Liver (tissue), 9 donors: ENCODE data around the gene GPHA2. TPM values are rescaled to one million over a fixed set of nuclear protein-coding genes. Genes with fewer than 3 reads are reported as not detected.

Source experiments
- DNase-seq: peaks from one replicate; pipeline ENCODE4 v3.0.0-alpha.2; 2017; ENCODE audit warnings: low spot score
- H3K27ac ChIP-seq, 2 donors: one replicate each; pipeline ENCODE4 v1.7.0; 2013; ENCODE audit warnings: inconsistent platforms in 2 of 2, low read length in 2 of 2, control low read depth in 1 of 2, low read depth in 1 of 2, mild to moderate bottlenecking in 1 of 2
- H3K27me3 ChIP-seq, 4 donors: one replicate each; pipeline versions ENCODE4 v1.6.1 to v1.7.0; 2013; ENCODE audit warnings: low read length in 3 of 4, inconsistent platforms in 1 of 4, mild to moderate bottlenecking in 1 of 4, moderate library complexity in 1 of 4; ENCODE audit not compliant: control insufficient read depth in 4 of 4, insufficient read depth in 4 of 4
- H3K36me3 ChIP-seq, 4 donors: one replicate each; pipeline versions ENCODE4 v1.6.1 to v1.7.0; 2013; ENCODE audit warnings: low read length in 3 of 4, mild to moderate bottlenecking in 3 of 4, low read depth in 1 of 4, moderate library complexity in 1 of 4; ENCODE audit not compliant: control insufficient read depth in 4 of 4, insufficient read depth in 3 of 4
- H3K4me1 ChIP-seq, 4 donors: one replicate each; pipeline versions ENCODE4 v1.6.1 to v1.7.0; 2013; ENCODE audit warnings: low read length in 3 of 4, mild to moderate bottlenecking in 3 of 4, moderate library complexity in 1 of 4; ENCODE audit not compliant: control insufficient read depth in 4 of 4, insufficient read depth in 4 of 4
- H3K4me3 ChIP-seq, 3 donors: one replicate each; pipeline versions ENCODE4 v1.6.1 to v1.7.0; 2013; ENCODE audit warnings: low read length in 3 of 3, control low read depth in 1 of 3, low read depth in 1 of 3, mild to moderate bottlenecking in 1 of 3
- H3K9ac ChIP-seq, 2 donors: one replicate each; pipeline ENCODE4 v1.7.0; 2013; ENCODE audit warnings: low read length in 2 of 2, mild to moderate bottlenecking in 2 of 2, moderate library complexity in 2 of 2, control low read depth in 1 of 2, low read depth in 1 of 2
- H3K9me3 ChIP-seq, 4 donors: one replicate each; pipeline versions ENCODE4 v1.6.1 to v1.7.0; 2013; ENCODE audit warnings: low read length in 3 of 4; ENCODE audit not compliant: control insufficient read depth in 4 of 4
- EGR1 ChIP-seq, 2 donors: IDR thresholded peaks; 2 replicates each; pipeline ENCODE4 v1.6.1; 2016 to 2018; ENCODE audit warnings: antibody characterized with exemption in 2 of 2, low read depth in 2 of 2
- FOXA1 ChIP-seq: IDR thresholded peaks from 2 replicates; pipeline ENCODE4 v1.6.1; 2016; ENCODE audit warnings: antibody characterized with exemption
- FOXA2 ChIP-seq: IDR thresholded peaks from 2 replicates; pipeline ENCODE4 v1.6.1; 2016; ENCODE audit warnings: antibody characterized with exemption
- GABPA ChIP-seq, 2 donors: IDR thresholded peaks in 1 of 2; conservative IDR thresholded peaks in 1 of 2; 2 replicates each; pipeline ENCODE4 v1.6.1; 2016; ENCODE audit warnings: antibody characterized with exemption in 2 of 2, mild to moderate bottlenecking in 1 of 2, moderate library complexity in 1 of 2
- HNF4A ChIP-seq, 2 donors: conservative IDR thresholded peaks; 2 replicates each; pipeline ENCODE4 v1.6.1; 2016; ENCODE audit warnings: antibody characterized with exemption in 2 of 2, mild to moderate bottlenecking in 2 of 2
- HNF4G ChIP-seq: IDR thresholded peaks from 2 replicates; pipeline ENCODE4 v1.6.1; 2016; ENCODE audit warnings: antibody characterized with exemption
- NR2F2 ChIP-seq: IDR thresholded peaks from 2 replicates; pipeline ENCODE4 v1.6.1; 2016; ENCODE audit warnings: antibody characterized with exemption
- RXRA ChIP-seq, 2 donors: IDR thresholded peaks; 2 replicates each; pipeline ENCODE4 v1.6.1; 2017 to 2018; ENCODE audit warnings: antibody characterized with exemption in 2 of 2, mild to moderate bottlenecking in 1 of 2
- SP1 ChIP-seq: IDR thresholded peaks from 2 replicates; pipeline ENCODE4 v1.6.1; 2018; ENCODE audit warnings: antibody characterized with exemption, mild to moderate bottlenecking
- TAF1 ChIP-seq: conservative IDR thresholded peaks from 2 replicates; pipeline ENCODE4 v1.6.1; 2016; ENCODE audit warnings: antibody characterized with exemption, mild to moderate bottlenecking
- YY1 ChIP-seq: IDR thresholded peaks from 2 replicates; pipeline ENCODE4 v1.6.1; 2016; ENCODE audit warnings: antibody characterized with exemption, mild to moderate bottlenecking
- WGBS: extraction: QIAGEN DNeasy Blood & Tissue Kit; methylation state at CpG from one replicate; pipeline ENCODE4 v1.1.7; 2013; 5-methylcytosine and 5-hydroxymethylcytosine counted together
- polyA plus RNA-seq, 2 donors: library from polyadenylated mRNA; stranded (reverse) in 1 of 2; unstranded in 1 of 2; fragments of 200-250 nt in 1 of 2; fragments of >200 nt in 1 of 2; fragmentation: Nextera tagmentation in 1 of 2; extraction: Ambion mirVana in 1 of 2; gene quantifications; one replicate each; pipeline versions ENCODE4 v1.2.1 to v1.2.3, GENCODE V29; 2013 to 2015
- total RNA-seq, 2 donors: library from RNA; depleted of rRNA; stranded (reverse); fragments of >200 nt; gene quantifications; one replicate each; pipeline ENCODE4 v1.2.3, GENCODE V29; 2014
- TF ChIP-seq, protein P1 (sequence below): IDR thresholded peaks from 2 replicates; pipeline ENCODE4 v1.6.1; 2016; ENCODE audit warnings: antibody characterized with exemption
- TF ChIP-seq, protein P2 (sequence below): IDR thresholded peaks from 2 replicates; pipeline ENCODE4 v1.6.1; 2016; ENCODE audit warnings: antibody characterized with exemption, mild to moderate bottlenecking
- TF ChIP-seq, protein P3 (sequence below): IDR thresholded peaks from 2 replicates; pipeline ENCODE4 v1.6.1; 2016; ENCODE audit warnings: antibody characterized with exemption
- TF ChIP-seq, protein P4 (sequence below): IDR thresholded peaks from 2 replicates; pipeline ENCODE4 v1.6.1; 2016; ENCODE audit warnings: antibody characterized with exemption
- TF ChIP-seq, protein P5 (sequence below): fragments of 150-350 bp; IDR thresholded peaks from 2 replicates; pipeline ENCODE4 v1.5.1; 2017; ENCODE audit warnings: improper control_type of control experiment, low read depth, low read length; ENCODE audit not compliant: missing input control
- donor health status: healthy.
- donor health status: healthy.
- donor health status: healthy.
- donor health status: healthy.
- donor health status: healthy.

Gene GPHA2
- total and polyA plus RNA-seq, 4 donors = not detected

DNA sequence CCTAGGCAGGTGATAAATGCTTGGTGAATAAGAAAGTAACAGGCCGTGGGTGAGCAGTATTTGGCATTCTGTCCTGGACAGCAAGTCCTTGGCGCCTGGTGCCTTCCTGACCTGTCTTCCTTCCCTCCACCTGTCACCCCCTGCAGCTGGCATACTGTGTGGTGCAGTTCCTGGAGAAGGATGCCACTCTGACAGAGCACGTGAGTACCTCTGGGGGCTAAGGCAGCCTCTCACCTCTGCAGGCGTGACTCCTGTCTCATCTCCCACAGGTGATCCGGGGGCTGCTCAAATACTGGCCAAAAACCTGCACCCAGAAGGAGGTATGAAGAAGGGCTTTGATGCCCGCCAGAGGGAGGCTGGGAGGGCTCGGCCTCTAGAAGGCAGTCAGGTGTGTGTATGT is 4.4 kb downstream of the GPHA2 start:
- DNase-seq = no peak
- no peaks in the 10 kb centered on the region for H3K9me3 ChIP-seq

DNA sequence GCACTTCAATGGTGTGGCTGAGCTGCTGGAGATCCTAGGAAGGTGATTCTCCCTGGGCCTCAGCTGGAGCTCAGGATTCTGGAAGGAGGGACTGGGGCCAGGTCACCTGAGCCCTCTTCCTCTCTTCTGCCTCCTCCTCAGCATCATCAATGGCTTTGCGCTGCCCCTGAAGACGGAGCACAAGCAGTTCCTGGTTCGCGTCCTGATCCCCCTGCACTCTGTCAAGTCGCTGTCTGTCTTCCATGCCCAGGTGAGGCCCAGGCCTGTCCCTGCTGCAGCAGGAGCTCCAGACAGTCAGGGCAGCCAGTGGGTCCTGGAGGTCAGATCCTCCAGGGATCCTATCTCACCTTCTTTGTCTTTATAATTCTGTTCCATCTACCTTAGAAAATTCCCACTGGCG is 5.4 kb downstream of the GPHA2 start:
- Histone ChIP-seq H3K9me3 (no peaks in the 10 kb centered on the region), H3K27me3 (no peaks in the 10 kb centered on the region), H3K9ac (no peak overlapping the region), H3K4me3 (no peak overlapping the region), H3K4me1 (peaks cover 0 to 5% (median 2%) of the 10 kb centered on the region in 4 donors), H3K27ac (no peak overlapping the region), H3K36me3 (peaks cover 5 to 49% (median 20%) of the 10 kb centered on the region in 4 donors)
- TF ChIP-seq, protein P1, sequence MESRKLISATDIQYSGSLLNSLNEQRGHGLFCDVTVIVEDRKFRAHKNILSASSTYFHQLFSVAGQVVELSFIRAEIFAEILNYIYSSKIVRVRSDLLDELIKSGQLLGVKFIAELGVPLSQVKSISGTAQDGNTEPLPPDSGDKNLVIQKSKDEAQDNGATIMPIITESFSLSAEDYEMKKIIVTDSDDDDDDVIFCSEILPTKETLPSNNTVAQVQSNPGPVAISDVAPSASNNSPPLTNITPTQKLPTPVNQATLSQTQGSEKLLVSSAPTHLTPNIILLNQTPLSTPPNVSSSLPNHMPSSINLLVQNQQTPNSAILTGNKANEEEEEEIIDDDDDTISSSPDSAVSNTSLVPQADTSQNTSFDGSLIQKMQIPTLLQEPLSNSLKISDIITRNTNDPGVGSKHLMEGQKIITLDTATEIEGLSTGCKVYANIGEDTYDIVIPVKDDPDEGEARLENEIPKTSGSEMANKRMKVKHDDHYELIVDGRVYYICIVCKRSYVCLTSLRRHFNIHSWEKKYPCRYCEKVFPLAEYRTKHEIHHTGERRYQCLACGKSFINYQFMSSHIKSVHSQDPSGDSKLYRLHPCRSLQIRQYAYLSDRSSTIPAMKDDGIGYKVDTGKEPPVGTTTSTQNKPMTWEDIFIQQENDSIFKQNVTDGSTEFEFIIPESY = no peak
- TF ChIP-seq FOXA2 (no peak), FOXA1 (no peak), RXRA (IDR thresholded peaks at IDR 0.05) (no peak), GABPA (IDR thresholded peaks at IDR 0.05 in 1 of 2, conservative IDR thresholded peaks at IDR 0.05 in 1 of 2) (no peak)
- TF ChIP-seq, protein P2, sequence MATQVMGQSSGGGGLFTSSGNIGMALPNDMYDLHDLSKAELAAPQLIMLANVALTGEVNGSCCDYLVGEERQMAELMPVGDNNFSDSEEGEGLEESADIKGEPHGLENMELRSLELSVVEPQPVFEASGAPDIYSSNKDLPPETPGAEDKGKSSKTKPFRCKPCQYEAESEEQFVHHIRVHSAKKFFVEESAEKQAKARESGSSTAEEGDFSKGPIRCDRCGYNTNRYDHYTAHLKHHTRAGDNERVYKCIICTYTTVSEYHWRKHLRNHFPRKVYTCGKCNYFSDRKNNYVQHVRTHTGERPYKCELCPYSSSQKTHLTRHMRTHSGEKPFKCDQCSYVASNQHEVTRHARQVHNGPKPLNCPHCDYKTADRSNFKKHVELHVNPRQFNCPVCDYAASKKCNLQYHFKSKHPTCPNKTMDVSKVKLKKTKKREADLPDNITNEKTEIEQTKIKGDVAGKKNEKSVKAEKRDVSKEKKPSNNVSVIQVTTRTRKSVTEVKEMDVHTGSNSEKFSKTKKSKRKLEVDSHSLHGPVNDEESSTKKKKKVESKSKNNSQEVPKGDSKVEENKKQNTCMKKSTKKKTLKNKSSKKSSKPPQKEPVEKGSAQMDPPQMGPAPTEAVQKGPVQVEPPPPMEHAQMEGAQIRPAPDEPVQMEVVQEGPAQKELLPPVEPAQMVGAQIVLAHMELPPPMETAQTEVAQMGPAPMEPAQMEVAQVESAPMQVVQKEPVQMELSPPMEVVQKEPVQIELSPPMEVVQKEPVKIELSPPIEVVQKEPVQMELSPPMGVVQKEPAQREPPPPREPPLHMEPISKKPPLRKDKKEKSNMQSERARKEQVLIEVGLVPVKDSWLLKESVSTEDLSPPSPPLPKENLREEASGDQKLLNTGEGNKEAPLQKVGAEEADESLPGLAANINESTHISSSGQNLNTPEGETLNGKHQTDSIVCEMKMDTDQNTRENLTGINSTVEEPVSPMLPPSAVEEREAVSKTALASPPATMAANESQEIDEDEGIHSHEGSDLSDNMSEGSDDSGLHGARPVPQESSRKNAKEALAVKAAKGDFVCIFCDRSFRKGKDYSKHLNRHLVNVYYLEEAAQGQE = no peak
- TF ChIP-seq, protein P3, sequence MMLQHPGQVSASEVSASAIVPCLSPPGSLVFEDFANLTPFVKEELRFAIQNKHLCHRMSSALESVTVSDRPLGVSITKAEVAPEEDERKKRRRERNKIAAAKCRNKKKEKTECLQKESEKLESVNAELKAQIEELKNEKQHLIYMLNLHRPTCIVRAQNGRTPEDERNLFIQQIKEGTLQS = no peak
- WGBS = 97% methylated on average over 6 of the region's 6 CpGs
- DNase-seq = no peak

More for the DNA sequence above, 4.4 kb downstream of the GPHA2 start:
- no peak overlapping the region for H3K27ac ChIP-seq
- H3K4me1 ChIP-seq = no peaks in the 10 kb centered on the region
- 97% methylated on average over 7 of the region's 7 CpGs for WGBS
- no peaks in the 10 kb centered on the region for H3K27me3 ChIP-seq
- TF ChIP-seq SP1 (no peak), RXRA (IDR thresholded peaks at IDR 0.05) (no peak), FOXA1 (no peak), YY1 (no peak), HNF4A (conservative IDR thresholded peaks at IDR 0.05) (no peak), HNF4G (no peak), NR2F2 (no peak), EGR1 (IDR thresholded peaks at IDR 0.05; ENCODE audit: low read depth in 2 of 2) (no peak), TAF1 (no peak)
- TF ChIP-seq, protein P1 = no peak
- TF ChIP-seq, protein P4, sequence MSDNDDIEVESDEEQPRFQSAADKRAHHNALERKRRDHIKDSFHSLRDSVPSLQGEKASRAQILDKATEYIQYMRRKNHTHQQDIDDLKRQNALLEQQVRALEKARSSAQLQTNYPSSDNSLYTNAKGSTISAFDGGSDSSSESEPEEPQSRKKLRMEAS = no peak
- TF ChIP-seq, protein P5, sequence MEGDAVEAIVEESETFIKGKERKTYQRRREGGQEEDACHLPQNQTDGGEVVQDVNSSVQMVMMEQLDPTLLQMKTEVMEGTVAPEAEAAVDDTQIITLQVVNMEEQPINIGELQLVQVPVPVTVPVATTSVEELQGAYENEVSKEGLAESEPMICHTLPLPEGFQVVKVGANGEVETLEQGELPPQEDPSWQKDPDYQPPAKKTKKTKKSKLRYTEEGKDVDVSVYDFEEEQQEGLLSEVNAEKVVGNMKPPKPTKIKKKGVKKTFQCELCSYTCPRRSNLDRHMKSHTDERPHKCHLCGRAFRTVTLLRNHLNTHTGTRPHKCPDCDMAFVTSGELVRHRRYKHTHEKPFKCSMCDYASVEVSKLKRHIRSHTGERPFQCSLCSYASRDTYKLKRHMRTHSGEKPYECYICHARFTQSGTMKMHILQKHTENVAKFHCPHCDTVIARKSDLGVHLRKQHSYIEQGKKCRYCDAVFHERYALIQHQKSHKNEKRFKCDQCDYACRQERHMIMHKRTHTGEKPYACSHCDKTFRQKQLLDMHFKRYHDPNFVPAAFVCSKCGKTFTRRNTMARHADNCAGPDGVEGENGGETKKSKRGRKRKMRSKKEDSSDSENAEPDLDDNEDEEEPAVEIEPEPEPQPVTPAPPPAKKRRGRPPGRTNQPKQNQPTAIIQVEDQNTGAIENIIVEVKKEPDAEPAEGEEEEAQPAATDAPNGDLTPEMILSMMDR = no peak
- TF ChIP-seq, protein P2 = no peak
- peaks cover 5 to 49% (median 20%) of the 10 kb centered on the region in 4 donors for H3K36me3 ChIP-seq
- no peak overlapping the region for H3K9ac ChIP-seq
- no peak overlapping the region for H3K4me3 ChIP-seq
